HG02981 (cell line): ENCODE data around the gene TAB2.
"Not testable (repeated sequence)": the region's sequence is repeated elsewhere in the genome, so short reads cannot be mapped to it uniquely, and the experiment has no call there.

Experiments used
- ATAC-seq: cut with Tn5 transposase; IDR thresholded peaks from one replicate; pipeline ENCODE4 v1.9.1; 2021; ENCODE audit warnings: mild to moderate bottlenecking, moderate library complexity; ENCODE audit not compliant: unreplicated experiment

The TAB2 gene

DNA sequence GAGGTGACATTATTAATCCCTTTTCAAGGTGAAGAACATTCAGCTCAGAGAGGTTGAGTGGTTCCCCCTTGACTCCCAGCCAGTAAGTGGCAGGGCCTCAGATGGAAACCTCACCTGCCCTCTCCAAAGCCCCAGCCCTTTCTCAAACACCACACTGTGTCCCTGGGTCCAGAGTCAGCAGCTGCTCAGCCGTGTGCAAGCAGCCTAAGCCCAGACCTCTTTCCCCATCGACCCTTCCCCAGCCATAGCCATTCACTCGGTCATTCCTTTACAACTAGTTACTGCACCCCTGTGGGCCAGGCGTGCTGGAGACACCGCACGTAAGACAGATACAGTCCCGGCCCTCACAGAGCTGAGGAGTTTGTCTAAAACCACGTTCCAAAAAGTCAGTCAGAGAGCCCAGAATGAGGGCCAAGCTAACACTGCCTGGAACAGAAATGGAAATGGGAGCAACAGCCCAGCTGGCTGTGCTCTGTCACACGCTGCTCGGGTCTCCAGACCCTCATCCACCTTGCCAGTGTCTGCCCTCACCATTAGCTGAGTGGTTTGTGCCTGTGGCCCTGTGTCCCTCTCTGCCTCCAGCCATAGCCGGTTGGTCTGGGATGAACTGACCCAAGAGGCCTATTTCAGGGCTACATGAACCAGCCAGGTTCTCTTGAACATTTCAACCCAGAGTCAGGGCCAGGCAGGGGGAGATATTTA lies 137.7 kb downstream of the TAB2 start:
- no peak for ATAC-seq

DNA sequence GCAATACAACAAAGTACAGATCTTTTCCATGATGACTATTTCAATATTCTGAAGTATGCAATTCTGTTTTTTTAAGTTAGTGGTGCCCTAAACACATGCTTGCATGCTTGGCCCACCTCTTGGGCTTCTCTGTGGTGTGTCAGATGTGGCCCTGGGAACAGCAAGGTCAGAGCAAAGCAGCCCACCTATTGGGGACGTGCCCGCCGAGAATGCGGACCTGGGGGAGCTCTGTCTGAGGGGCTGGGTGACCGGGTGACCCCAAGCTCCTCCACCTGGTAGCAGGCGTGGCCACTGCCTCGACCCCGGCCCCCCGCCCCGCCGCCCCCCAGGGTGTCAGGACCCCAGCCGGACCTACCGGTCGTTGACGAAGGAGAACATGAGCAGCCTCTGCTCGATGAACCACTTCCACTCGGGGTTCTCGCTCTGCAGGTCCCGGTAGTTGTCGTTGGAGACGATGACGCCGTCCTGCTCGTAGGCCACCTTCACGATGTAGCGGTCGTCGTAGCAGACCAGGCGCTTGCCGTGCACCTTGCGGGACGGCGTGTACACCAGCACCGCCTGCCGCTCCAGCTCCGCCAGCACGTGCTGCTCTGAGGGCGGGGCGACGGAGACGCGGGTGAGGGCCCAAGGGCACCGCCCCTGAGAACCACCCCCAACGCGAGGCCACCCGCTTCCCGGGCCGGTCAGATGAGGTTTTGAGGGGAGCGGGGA lies 139.0 kb downstream of the TAB2 start:
- ATAC-seq = no peak

DNA sequence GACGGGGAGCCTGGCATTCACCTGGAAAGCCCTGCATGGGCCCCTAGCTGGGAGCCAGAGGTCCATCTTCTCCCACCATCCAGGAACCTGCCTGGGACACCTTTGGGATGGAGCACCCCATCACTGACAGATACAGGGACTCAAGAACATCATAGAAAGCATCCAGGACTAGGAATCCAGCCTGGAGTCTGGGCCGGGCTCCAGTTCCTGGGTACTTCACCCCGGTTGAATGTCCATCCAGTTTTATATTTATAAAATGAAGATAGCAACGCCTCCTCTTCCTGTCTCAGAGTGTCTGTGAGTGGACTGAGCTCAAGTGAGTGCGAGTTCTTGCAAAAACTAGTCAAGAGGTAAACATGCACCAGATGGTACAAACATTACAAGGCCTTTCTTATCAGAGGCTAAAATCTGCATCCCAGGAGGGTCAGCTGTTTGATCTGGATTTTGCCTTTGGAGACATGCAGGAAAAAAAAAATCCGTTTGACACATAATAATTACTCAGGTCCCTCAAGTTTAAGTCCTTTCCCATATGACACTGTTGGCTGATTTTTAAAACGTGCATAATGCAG lies 139.9 kb downstream of the TAB2 start:
- ATAC-seq = no peak

DNA sequence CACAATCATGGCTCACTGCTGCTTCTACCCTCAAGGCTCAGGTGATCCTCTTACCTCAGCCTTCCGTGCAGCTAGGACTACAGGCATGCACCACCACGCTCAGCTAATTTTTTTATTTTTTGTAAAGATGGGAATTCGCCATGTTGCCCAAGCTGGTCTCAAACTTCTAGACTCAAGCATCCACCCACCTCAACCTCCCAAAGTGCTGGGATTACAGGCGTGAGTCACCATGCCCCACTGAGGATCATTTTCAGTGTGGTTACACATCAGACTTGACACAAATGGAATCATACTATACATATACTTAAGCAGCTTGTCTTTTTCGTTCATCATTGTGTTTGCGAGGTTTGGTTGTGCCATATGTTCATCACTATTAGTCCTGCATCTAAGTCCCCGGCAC lies 140.7 kb downstream of the TAB2 start:
- ATAC-seq = no peak

DNA sequence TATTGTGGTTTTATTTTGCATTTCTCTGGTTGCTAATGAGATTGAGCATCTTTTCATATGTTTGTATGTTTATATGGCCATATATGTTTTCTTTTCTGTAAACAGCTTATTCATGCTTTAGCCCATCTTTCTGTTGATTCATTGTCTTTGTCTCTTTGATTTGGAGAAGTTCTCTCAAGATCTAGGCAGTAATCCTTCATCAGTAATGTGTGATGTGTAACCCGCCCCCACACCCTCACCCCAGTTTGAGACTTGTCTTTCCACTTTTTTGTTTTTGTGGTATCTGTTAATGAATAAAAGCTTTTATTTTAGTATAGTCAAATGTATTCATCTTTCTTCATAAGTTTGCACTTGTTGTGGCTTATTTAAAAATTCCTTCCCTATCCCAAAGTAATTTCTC lies 141.3 kb downstream of the TAB2 start:
- no peak for ATAC-seq

DNA sequence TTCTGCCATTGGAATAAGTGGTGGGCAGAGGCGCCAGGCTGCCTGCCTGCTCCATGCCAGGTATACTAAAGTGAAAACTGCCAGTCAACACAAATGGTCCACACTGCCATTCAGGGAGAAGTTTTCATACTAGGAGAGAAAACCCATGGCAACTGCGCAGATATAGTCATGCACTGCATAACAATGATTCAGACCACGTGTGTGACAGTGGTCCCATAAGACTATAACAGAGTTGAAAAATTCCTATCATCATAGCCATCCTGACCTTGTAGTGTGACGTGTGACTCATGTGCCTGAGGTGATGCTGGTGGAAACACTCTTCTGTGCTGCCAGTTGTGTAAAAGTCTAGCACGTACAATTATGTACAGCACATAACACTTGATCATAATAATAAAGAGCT lies 142.2 kb downstream of the TAB2 start:
- no peak for ATAC-seq

DNA sequence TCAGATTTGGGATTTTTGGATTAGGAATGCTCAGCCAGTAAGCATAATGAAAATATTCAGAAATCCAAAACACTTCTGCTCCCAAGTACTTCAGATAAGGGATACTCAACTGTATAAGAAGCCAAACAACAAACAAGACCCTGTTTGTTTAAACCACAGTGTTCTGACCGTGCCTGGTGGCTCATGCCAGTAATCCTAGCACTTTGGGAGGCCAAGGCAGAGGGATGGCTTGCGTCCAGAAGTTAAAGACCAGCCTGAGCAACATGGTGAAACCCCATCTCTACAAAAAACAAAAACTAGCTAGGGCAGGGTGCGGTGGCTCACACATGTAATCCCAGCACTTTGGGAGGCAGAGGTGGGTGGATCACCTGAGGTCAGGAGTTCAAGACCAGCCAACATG lies 142.7 kb downstream of the TAB2 start:
- not testable (repeated sequence) for ATAC-seq
